HG02610 (cell line): Measurements from ENCODE around the gene TMEM150B.
"Not testable (repeated sequence)": the region's sequence is repeated elsewhere in the genome, so short reads cannot be mapped to it uniquely, and the experiment has no call there.

Experiments used
- ATAC-seq: cut with Tn5 transposase; IDR thresholded peaks from one replicate; pipeline ENCODE4 v1.9.1; 2021; ENCODE audit warnings: mild to moderate bottlenecking, moderate library complexity; ENCODE audit not compliant: unreplicated experiment

The TMEM150B gene

GRCh38 chr19:55339889-55340783, 15.0 kb upstream of the TMEM150B start:
- ATAC-seq = no peak

- peak; percentile 83 for ATAC-seq
Measured at GRCh38 chr19:55339105-55339888, 14.2 kb upstream of the TMEM150B start, which contains the start of gene KMT5C. KMT5C (plus strand) TSS chr19:55339876; CDS start chr19:55341937, 2,061 bp downstream.

DNA sequence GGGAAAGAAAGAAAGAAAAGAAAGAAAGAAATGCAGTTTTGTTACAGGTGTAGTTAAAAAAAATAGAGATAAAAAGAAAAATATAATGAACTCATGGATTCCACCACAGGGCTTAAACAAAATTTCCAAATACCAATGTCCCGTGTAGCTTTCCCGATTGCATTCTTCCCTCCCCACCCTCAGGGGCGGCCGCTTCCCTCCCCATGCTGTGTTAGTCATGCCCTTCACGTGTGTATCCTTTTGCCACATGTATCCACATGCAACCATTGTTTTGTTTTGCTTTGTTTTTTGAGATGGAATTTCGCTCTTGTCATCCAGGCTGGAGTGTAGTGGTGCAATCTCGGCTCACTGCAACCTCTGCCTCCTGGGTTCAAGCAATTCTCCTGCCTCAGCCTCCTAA, 11.0 kb upstream of the TMEM150B start:
- no peak for ATAC-seq

DNA sequence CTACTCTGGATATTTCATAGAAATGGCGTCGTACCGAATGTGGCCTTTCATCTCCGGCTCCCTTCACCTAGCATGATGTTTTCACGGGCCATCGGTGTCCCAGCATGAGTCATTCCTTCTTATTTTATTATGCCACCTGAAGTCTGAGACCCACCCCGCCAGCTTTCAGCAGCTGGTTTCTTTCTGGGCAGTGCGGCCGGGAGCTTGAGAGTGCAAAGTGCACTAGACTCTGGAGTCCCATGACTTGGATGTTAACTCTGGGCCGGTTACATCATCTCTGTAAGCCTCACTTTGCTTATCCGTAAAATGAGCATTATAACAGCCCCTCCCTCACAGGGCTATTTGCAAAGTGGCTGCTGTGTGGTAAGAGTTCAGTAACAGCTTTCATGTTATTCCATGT, 8.7 kb upstream of the TMEM150B start:
- no peak for ATAC-seq

DNA sequence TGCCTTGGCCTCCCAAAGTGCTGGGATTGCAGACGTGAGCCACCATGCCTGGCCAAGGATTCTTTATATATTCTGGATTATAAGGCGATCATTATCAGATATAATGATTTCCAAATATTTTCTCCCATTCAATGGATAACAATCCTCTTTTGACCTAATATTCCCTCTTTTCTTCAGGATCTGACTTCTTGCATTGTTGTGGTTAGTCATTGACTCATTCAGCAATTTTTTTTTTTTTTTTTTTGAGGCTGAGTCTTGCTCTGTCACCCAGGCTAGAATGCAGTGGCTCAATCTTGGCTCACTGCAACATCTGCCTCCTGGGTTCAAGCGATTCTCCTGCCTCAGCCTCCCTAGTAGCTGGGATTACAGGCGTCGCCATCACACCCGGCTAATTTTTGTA, 4.7 kb upstream of the TMEM150B start:
- ATAC-seq = not testable (repeated sequence)

- ATAC-seq = not testable (repeated sequence)
Measured at GRCh38 chr19:55328774-55329318, 3.7 kb upstream of the TMEM150B start.

DNA sequence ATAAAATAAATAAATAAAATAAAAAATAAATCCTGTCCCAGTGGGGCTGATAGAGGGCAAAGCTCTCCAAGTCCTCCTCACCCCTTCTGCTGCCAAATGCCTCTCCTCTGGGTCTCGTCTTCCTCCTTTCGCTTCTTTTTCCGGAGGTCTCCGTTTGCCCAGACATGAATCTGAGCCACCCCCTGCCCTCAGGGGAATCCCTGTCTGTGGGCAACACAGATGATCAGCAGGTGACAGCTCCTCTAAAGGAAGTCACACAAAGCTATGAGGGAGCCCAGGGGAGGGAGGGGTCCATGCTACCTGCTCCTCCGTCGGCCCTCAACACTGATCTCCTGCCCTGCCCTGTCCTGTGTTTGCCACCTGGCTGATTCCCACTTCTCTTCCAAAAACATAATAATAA, 479 bp downstream of the TMEM150B start:
- ATAC-seq = no peak

DNA sequence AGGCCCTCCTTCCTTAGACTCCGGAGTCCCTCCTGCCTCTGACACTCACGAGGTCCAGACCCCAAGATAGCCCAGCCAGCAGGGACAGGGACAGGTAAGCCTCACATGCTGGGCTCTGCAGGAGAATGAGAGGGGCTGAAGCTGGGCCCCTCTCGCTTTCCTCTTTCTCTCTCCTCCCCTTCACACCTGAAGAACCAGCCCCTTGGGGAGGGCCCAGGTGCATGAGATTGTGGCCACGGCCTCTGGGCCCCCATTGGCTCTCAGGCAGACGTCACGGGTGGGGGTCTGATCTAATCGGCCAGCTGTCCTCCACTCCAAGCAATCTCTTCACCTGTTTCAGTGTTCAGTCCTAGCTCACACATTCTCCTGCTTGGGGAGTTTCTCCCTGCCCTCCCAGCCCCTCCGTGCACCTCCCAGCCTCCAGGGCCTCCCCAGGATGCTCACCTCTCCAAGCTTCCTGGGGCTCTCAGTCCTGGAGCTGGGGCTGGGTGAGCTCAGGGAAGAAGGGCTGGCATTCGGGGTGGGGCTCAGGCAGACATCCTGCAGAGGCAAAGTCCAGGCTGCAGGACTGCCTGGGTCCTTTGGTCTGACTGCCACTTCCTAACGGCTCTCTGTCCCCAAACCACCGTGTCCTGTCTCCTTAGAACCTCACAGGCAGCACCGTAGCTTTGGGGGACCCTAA, 2.8 kb downstream of the TMEM150B start:
- no peak for ATAC-seq

DNA sequence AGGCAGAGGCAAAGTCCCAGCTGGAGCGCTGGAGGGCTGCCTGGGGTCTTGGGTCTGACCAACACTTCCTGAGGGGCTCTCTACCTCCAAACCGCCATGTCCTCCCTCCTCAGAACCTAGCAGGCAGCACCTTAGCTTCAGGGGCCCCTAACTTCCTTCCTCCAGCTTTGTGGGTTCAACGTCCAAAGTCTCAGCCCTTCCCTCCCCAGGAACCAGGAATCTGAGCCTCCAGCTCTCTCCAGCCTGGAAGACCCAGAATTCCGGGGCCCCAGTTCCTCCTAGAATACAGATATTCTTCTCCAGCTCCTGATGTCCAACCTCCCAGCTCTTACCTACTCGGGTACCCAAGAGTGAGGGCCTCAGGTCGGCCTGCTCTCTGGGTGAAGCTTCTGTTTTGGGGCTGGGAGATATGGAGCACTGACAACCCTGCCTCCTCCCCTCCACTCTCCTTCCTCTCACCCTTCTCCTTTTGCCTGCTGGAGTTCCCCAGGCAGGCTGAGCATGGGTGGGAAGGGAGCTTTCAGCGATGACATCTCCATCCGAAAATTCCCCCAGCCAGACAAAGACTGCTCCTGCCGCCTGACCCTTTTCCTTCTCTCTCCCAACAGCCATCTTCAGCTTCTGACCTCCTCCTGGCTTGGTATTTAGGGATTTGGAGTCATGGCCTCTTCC, 3.5 kb downstream of the TMEM150B start:
- ATAC-seq = no peak

GRCh38 chr19:55320844-55321419, 4.2 kb downstream of the TMEM150B start:
- no peak for ATAC-seq

- ATAC-seq = no peak
Measured at GRCh38 chr19:55319785-55320184, 5.4 kb downstream of the TMEM150B start.

- no peak for ATAC-seq
Measured at GRCh38 chr19:55316646-55317045, 8.5 kb downstream of the TMEM150B start.

GRCh38 chr19:55315956-55316525, 9.1 kb downstream of the TMEM150B start:
- no peak for ATAC-seq

DNA sequence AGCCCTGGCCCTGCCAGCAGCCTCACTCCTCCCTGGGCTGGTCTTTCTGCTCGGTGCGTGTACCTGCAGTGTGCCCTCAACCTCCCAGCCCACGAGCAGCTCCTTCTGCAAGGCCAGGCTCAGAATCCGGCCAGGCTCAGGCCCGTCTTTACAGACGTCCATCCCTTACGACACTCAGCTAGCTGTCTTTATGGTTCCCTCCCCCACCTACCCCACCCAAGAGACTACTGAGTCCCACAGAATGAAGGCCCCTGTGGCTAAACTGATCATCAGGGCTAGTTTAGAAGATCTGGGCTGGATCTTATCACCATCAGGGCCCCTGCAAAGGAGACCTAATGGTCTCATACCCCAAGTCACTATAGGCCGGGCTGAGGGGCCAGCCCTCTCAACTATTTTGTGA, 10.7 kb downstream of the TMEM150B start:
- ATAC-seq = no peak

GRCh38 chr19:55312621-55313512, 12.3 kb downstream of the TMEM150B start:
- ATAC-seq = no peak

- no peak for ATAC-seq
Measured at GRCh38 chr19:55311797-55312196, 13.3 kb downstream of the TMEM150B start.

- no peak for ATAC-seq
Measured at GRCh38 chr19:55311397-55311796, 13.7 kb downstream of the TMEM150B start.

DNA sequence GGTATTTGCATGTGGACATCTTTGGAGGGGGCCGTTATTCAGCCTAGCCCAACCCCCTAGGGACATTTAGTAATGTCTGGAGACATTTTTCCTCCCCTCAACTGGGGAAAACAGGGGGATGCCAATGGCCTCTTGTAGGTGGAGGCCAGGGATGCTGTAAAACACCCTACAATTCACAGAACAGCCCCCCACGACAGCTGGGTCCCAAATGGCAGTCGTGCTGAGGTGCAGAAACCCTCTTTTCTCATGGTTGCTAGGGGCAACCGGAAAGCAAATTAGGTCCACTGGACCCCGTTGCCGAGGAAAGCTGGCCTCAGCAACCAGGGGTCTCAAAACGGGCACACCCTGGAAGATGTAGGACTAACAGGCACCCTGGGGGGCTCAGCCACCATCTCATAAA, 14.6 kb downstream of the TMEM150B start:
- no peak for ATAC-seq

GRCh38 chr19:55309448-55309847, 15.7 kb downstream of the TMEM150B start:
- no peak for ATAC-seq
